HCT116 (cell line): Measurements from ENCODE around the gene CIDEA.

Source experiments
- CEBPB ChIP-seq: IDR thresholded peaks from 2 replicates; pipeline ENCODE4 v1.6.1; 2012; ENCODE audit warnings: low read depth
- POLR2A ChIP-seq: IDR thresholded peaks from 2 replicates; pipeline ENCODE4 v1.7.0; 2011; ENCODE audit warnings: borderline replicate concordance; ENCODE audit not compliant: insufficient read depth, insufficient read length; ENCODE audit errors: extremely low read depth
- SIN3A ChIP-seq: IDR thresholded peaks from 2 replicates; pipeline ENCODE4 v1.6.1; 2012; ENCODE audit warnings: low read depth
- TF ChIP-seq, protein P1 (sequence below), 3 experiments: fragments of 200-600 bp in 1 of 3; sonication (generic) in 1 of 3; IDR thresholded peaks in 2 of 3; conservative IDR thresholded peaks in 1 of 3; 2 replicates each; pipeline ENCODE4 v1.5.1; 2012 to 2017; ENCODE audit warnings: low read depth in 2 of 3, low read length in 2 of 3, antibody characterized with exemption in 1 of 3, borderline replicate concordance in 1 of 3, control low read depth in 1 of 3, mild to moderate bottlenecking in 1 of 3, mixed read lengths in 1 of 3, mixed run types in 1 of 3, moderate library complexity in 1 of 3; ENCODE audit not compliant: insufficient read depth in 1 of 3

- TF ChIP-seq POLR2A (no peak), CEBPB (no peak), SIN3A (no peak)
- TF ChIP-seq, protein P1, sequence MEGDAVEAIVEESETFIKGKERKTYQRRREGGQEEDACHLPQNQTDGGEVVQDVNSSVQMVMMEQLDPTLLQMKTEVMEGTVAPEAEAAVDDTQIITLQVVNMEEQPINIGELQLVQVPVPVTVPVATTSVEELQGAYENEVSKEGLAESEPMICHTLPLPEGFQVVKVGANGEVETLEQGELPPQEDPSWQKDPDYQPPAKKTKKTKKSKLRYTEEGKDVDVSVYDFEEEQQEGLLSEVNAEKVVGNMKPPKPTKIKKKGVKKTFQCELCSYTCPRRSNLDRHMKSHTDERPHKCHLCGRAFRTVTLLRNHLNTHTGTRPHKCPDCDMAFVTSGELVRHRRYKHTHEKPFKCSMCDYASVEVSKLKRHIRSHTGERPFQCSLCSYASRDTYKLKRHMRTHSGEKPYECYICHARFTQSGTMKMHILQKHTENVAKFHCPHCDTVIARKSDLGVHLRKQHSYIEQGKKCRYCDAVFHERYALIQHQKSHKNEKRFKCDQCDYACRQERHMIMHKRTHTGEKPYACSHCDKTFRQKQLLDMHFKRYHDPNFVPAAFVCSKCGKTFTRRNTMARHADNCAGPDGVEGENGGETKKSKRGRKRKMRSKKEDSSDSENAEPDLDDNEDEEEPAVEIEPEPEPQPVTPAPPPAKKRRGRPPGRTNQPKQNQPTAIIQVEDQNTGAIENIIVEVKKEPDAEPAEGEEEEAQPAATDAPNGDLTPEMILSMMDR (IDR thresholded peaks at IDR 0.05 in 2 of 3, conservative IDR thresholded peaks at IDR 0.05 in 1 of 3; ENCODE audit: borderline replicate concordance in 1 of 3, insufficient read depth in 1 of 3, low read depth in 2 of 3, low read length in 2 of 3), result no peak
Observed at GRCh38 chr18:12276736-12277554, 22.8 kb downstream of the CIDEA start.
